Measurements from ENCODE around the gene MECP2.

Gene MECP2

GRCh38 chrX:154068560-154068959 lies 29.0 kb downstream of the MECP2 start:
- no peak overlapping the region for H3K4me3 ChIP-seq (replicated peaks; ENCODE audit: low read depth, low read length)
- DNase-seq (ENCODE audit: low read depth): no peak
- TF ChIP-seq CTCF (IDR thresholded peaks at IDR 0.05; ENCODE audit: low read length, missing control alignments): no peak

GRCh38 chrX:154064637-154065435 lies 32.7 kb downstream of the MECP2 start:
- TF ChIP-seq CTCF (IDR thresholded peaks at IDR 0.05; ENCODE audit: low read length, missing control alignments): no peak
- no peak overlapping the region for H3K4me3 ChIP-seq (replicated peaks; ENCODE audit: low read depth, low read length)

GRCh38 chrX:154063234-154063633 lies 34.3 kb downstream of the MECP2 start:
- no peak overlapping the region for H3K4me3 ChIP-seq (replicated peaks; ENCODE audit: low read depth, low read length)
- no peak for TF ChIP-seq CTCF (IDR thresholded peaks at IDR 0.05; ENCODE audit: low read length, missing control alignments)
- DNase-seq (ENCODE audit: low read depth): no peak

More at GRCh38 chrX:154064637-154065435, 32.7 kb downstream of the MECP2 start:
- no peak for DNase-seq (ENCODE audit: low read depth)

GRCh38 chrX:154061801-154062200 lies 35.7 kb downstream of the MECP2 start:
- no peak for DNase-seq (ENCODE audit: low read depth)
- TF ChIP-seq CTCF (IDR thresholded peaks at IDR 0.05; ENCODE audit: low read length, missing control alignments): no peak
- H3K4me3 ChIP-seq (replicated peaks; ENCODE audit: low read depth, low read length): no peak overlapping the region

- H3K4me3 ChIP-seq (replicated peaks; ENCODE audit: low read depth, low read length): no peak overlapping the region
- TF ChIP-seq CTCF (IDR thresholded peaks at IDR 0.05; ENCODE audit: low read length, missing control alignments): no peak
- no peak for DNase-seq (ENCODE audit: low read depth)
These were observed 37.7 kb downstream of the MECP2 start for GRCh38 chrX:154059729-154060245.

- no peak overlapping the region for H3K4me3 ChIP-seq (replicated peaks; ENCODE audit: low read depth, low read length)
- DNase-seq (ENCODE audit: low read depth): no peak
- TF ChIP-seq CTCF (IDR thresholded peaks at IDR 0.05; ENCODE audit: low read length, missing control alignments): no peak
These were observed 38.3 kb downstream of the MECP2 start for GRCh38 chrX:154059231-154059630.
